ENCODE measurements around the gene ISM1.

GRCh38 chr20:13295637-13296036 is 74.6 kb downstream of the ISM1 start:
- TF ChIP-seq POLR2A (IDR thresholded peaks at IDR 0.05) = no peak
- TF ChIP-seq, protein P1, sequence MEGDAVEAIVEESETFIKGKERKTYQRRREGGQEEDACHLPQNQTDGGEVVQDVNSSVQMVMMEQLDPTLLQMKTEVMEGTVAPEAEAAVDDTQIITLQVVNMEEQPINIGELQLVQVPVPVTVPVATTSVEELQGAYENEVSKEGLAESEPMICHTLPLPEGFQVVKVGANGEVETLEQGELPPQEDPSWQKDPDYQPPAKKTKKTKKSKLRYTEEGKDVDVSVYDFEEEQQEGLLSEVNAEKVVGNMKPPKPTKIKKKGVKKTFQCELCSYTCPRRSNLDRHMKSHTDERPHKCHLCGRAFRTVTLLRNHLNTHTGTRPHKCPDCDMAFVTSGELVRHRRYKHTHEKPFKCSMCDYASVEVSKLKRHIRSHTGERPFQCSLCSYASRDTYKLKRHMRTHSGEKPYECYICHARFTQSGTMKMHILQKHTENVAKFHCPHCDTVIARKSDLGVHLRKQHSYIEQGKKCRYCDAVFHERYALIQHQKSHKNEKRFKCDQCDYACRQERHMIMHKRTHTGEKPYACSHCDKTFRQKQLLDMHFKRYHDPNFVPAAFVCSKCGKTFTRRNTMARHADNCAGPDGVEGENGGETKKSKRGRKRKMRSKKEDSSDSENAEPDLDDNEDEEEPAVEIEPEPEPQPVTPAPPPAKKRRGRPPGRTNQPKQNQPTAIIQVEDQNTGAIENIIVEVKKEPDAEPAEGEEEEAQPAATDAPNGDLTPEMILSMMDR (IDR thresholded peaks at IDR 0.05) = no peak
